PC-9 (cell line): ENCODE data around the gene PTPRM. TPM values are rescaled to one million over a fixed set of nuclear protein-coding genes. Genes with fewer than 3 reads are reported as not detected.

Source experiments
- BruUV-seq: library from RNA; stranded (reverse); fragments of 400-500 nt; replicated peaks from 2 replicates; lab custom pipeline; 2021; lab: Mats Ljungman, UMichigan
- CTCF ChIA-PET: fragments of 300-600 bp; sonication (Branson Sonifier 250); formaldehyde crosslinking; loops from one replicate; lab custom pipeline; 2022; ENCODE audit warnings: antibody characterized with exemption; lab: Charles Lee
- POLR2A ChIA-PET: fragments of 300-600 bp; sonication (Branson Sonifier 250); formaldehyde crosslinking; loops from one replicate; lab custom pipeline; 2022; ENCODE audit warnings: antibody characterized with exemption; ENCODE audit not compliant: unreplicated experiment; lab: Charles Lee
- DNase-seq, 2 experiments: peaks; one replicate each; pipeline versions ENCODE4 v3.0.0 to v3.0.0-alpha.2; 2015 to 2022; ENCODE audit warnings: mixed read lengths in 1 of 2
- H2AFZ ChIP-seq: fragments of 200-600 bp; sonication (generic); 2 replicates; pipeline ENCODE4 v1.8.1; 2017; ENCODE audit warnings: antibody characterized with exemption
- H3F3A ChIP-seq: fragments of 200-600 bp; sonication (generic); 2 replicates; pipeline ENCODE4 v1.8.1; 2017; ENCODE audit warnings: antibody characterized with exemption, mild to moderate bottlenecking, low read depth; ENCODE audit not compliant: insufficient read depth
- H3K27ac ChIP-seq: fragments of 200-600 bp; sonication (generic); 2 replicates; pipeline ENCODE4 v1.6.1; 2016; ENCODE audit warnings: mixed run types
- H3K27me3 ChIP-seq: fragments of 200-600 bp; sonication (generic); 2 replicates; pipeline ENCODE4 v1.6.1; 2016; ENCODE audit warnings: low read depth, mixed run types; ENCODE audit not compliant: insufficient read depth
- H3K36me3 ChIP-seq: fragments of 200-600 bp; sonication (generic); 2 replicates; pipeline ENCODE4 v1.6.1; 2016; ENCODE audit warnings: low read depth, mixed run types
- H3K4me1 ChIP-seq: fragments of 200-600 bp; sonication (generic); replicated peaks from 2 replicates; pipeline ENCODE4 v1.6.1; 2016; ENCODE audit warnings: mixed run types; ENCODE audit not compliant: insufficient read depth
- H3K4me2 ChIP-seq: fragments of 200-600 bp; sonication (generic); 2 replicates; pipeline ENCODE4 v1.6.1; 2017; ENCODE audit warnings: mixed run types
- H3K4me3 ChIP-seq: fragments of 200-600 bp; sonication (generic); 2 replicates; pipeline ENCODE4 v1.6.1; 2016; ENCODE audit warnings: mixed run types
- H3K79me2 ChIP-seq: fragments of 200-600 bp; sonication (generic); 2 replicates; pipeline ENCODE4 v1.6.1; 2017; ENCODE audit warnings: low read depth, mixed run types
- H3K9me2 ChIP-seq: fragments of 200-600 bp; sonication (generic); 2 replicates; pipeline ENCODE4 v1.8.1; 2017; ENCODE audit warnings: mild to moderate bottlenecking; ENCODE audit not compliant: insufficient read depth
- H3K9me3 ChIP-seq: fragments of 200-600 bp; sonication (generic); 2 replicates; pipeline ENCODE4 v1.8.1; 2016; ENCODE audit warnings: low read depth; ENCODE audit not compliant: insufficient read depth
- H4K20me1 ChIP-seq: fragments of 200-600 bp; sonication (generic); 2 replicates; pipeline ENCODE4 v1.8.1; 2017; ENCODE audit not compliant: insufficient read depth
- CTCF ChIP-seq: fragments of 200-600 bp; sonication (generic); conservative IDR thresholded peaks from 2 replicates; pipeline ENCODE4 v1.6.1; 2017; ENCODE audit warnings: mixed run types, antibody characterized with exemption, mild to moderate bottlenecking, moderate library complexity
- EZH2 ChIP-seq: fragments of 200-600 bp; sonication (generic); IDR thresholded peaks from 2 replicates; pipeline ENCODE4 v1.8.0; 2017; ENCODE audit warnings: antibody characterized with exemption, low read depth
- intact Hi-C: fragments of 100-400 bp; cut with micrococcal nuclease; formaldehyde crosslinking; loops from one replicate; pipeline ENCODE4 v1.10.0; 2022; ENCODE audit not compliant: unreplicated experiment
- total RNA-seq: library from RNA; stranded (reverse); gene quantifications from 2 replicates; pipeline ENCODE4 v1.2.3, GENCODE V29; 2021

PTPRM gene
- total RNA-seq, 1 experiment from 2014 or later, result 32.5 TPM

- TF ChIP-seq EZH2, result no peak
- no peak for TF ChIP-seq CTCF
- intact Hi-C loops, result no loop called here
- Histone ChIP-seq H3K36me3 (no peaks in the 10 kb centered on the region), H3F3A (peaks cover 44% of the 10 kb centered on the region), H3K4me2 (peak overlapping the region; percentile 59), H3K27ac (peak overlapping the region; percentile 90), H4K20me1 (no peaks in the 10 kb centered on the region), H3K4me1 (peaks cover 51% of the 10 kb centered on the region), H3K27me3 (no peaks in the 10 kb centered on the region), H2AFZ (no peak overlapping the region), H3K4me3 (peak overlapping the region; percentile 32; the same call in 1 of the 2 replicates), H3K9me2 (no peaks in the 10 kb centered on the region; the same call in 1 of the 2 replicates), H3K79me2 (no peaks in the 10 kb centered on the region), H3K9me3 (no peaks in the 10 kb centered on the region)
- no TSS peak for BruUV-seq
- peak; percentile 42 to 93 for DNase-seq
- CTCF ChIA-PET, result no interaction called here
- POLR2A ChIA-PET, result no interaction called here
Observed at GRCh38 chr18:8116341-8117005, 549.4 kb downstream of the PTPRM start.

- Histone ChIP-seq H3K4me2 (peak overlapping the region; percentile 59), H3K4me1 (peaks cover 56% of the 10 kb centered on the region), H3K36me3 (no peaks in the 10 kb centered on the region), H3F3A (peaks cover 48% of the 10 kb centered on the region), H3K4me3 (peak overlapping the region; percentile 15; the same call in 1 of the 2 replicates), H3K9me2 (no peaks in the 10 kb centered on the region; the same call in 1 of the 2 replicates), H3K9me3 (no peaks in the 10 kb centered on the region), H3K27ac (peak overlapping the region; percentile 90), H2AFZ (no peak overlapping the region), H3K79me2 (no peaks in the 10 kb centered on the region), H4K20me1 (no peaks in the 10 kb centered on the region), H3K27me3 (no peaks in the 10 kb centered on the region)
- peak in 1 of 2 experiments; percentile 76 for DNase-seq
- ChIA-PET POLR2A (no interaction called here), CTCF (no interaction called here)
- BruUV-seq, result TSS peak; percentile 26
- TF ChIP-seq CTCF, result no peak
- no peak for TF ChIP-seq EZH2
- intact Hi-C loops, result no loop called here
Observed at GRCh38 chr18:8117006-8117371, 549.9 kb downstream of the PTPRM start.

GRCh38 chr18:8121101-8121500 lies 554.0 kb downstream of the PTPRM start:
- Histone ChIP-seq H3K4me2 (peak overlapping the region; percentile 47; the same call in 1 of the 2 replicates), H2AFZ (no peak overlapping the region), H3K9me3 (no peaks in the 10 kb centered on the region), H3K36me3 (no peaks in the 10 kb centered on the region), H4K20me1 (no peaks in the 10 kb centered on the region), H3K4me1 (peaks cover 78% of the 10 kb centered on the region), H3K9me2 (no peaks in the 10 kb centered on the region; the same call in 1 of the 2 replicates), H3K27me3 (no peaks in the 10 kb centered on the region), H3K79me2 (no peaks in the 10 kb centered on the region), H3K4me3 (no peak overlapping the region), H3K27ac (peak overlapping the region; percentile 70), H3F3A (peaks cover 46% of the 10 kb centered on the region)
- CTCF ChIA-PET, result no interaction called here
- POLR2A ChIA-PET, result no interaction called here
- no TSS peak for BruUV-seq
- intact Hi-C loops, result loop anchor here (5.0 to 10.0 kb wide), 3 partner anchors 111 to 849 kb away; no protein-coding TSS in a partner anchor
- TF ChIP-seq CTCF (no peak), EZH2 (no peak)
- no peak for DNase-seq
